Measurements from ENCODE around the gene RABGGTA. TPM values are rescaled to one million over a fixed set of nuclear protein-coding genes. Genes with fewer than 3 reads are reported as not detected.

The RABGGTA gene
- total and polyA plus RNA-seq, 9 of the 15 experiments (the other 6 are each of a cell fraction or from before 2014, with no cell fraction given) = 4.5 to 24.2 (median 15.5) TPM

- TF ChIP-seq DACH1 (IDR thresholded peaks at IDR 0.05; ENCODE audit: partially characterized antibody) = peak; percentile 6
Observed at GRCh38 chr14:24233538-24233866, 37.9 kb downstream of the RABGGTA start (continued).

DNA sequence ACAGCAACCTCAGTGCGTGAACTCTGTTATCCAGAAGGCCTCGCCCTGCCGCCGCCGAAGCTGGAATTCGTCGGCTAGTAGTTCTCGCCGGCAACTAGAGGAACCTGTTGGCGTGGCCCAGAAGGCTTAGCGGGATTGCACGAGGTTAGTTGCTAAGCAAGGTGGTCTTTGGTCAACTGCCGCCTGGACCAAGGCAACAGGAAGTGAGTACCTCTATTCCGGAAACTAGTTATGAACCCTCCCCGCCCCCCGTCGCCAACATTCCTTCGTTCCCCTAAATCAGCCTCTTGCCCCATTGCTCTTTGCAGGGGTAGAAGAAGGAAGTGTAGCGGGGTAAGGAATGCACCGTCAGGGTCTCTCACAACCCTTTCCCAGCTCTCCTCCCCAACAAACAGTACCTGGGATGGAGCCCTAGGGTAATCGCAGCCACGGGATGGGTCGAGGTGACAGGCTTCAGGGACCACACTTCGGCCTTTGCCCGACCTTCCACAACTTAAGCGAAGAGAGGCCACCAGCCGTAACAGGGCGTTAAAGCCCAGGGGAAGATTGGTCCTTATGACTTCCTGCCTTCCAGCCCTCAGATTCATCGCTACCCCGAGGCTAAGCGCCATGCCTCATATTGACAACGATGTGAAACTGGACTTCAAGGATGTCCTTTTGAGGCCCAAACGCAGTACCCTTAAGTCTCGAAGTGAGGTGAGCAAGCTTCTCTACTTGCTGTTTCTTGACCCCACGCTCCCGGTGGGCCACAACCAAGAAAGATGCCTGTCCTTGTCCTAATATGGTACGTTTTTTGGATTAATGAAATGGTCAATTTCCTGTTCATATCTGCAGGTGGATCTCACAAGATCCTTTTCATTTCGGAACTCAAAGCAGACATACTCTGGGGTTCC, 38.5 kb downstream of the RABGGTA start, which contains the start of gene GMPR2:
Gene GMPR2 (plus strand): TSS at position 285 of the 893 bp plus-strand sequence. CDS start 325 bp downstream, at position 610.
- intact Hi-C loops (cut with micrococcal nuclease) = loop anchor here (2.0 kb wide), 1 partner anchor 16 kb away; the partner anchor contains the start of gene MDP1
- peak; percentile 41 to 71 (median 54) for DNase-seq (ENCODE audit: extremely low read depth in 1 of 4, low spot score in 3 of 4)
- TF ChIP-seq POLR2A (conservative IDR thresholded peaks at IDR 0.05) = peak; percentile 64
- TF ChIP-seq DPF2 (IDR thresholded peaks at IDR 0.05) = no peak
- peak in 1 of 2 experiments; percentile 21; a peak in 1 of 4 replicates for TF ChIP-seq HDAC1 (IDR thresholded peaks at IDR 0.05)
- TF ChIP-seq MNT (conservative IDR thresholded peaks at IDR 0.05) = peak in 1 of 2 experiments; percentile 56; a peak in 2 of 4 replicates
- TF ChIP-seq POLR2B (IDR thresholded peaks at IDR 0.05; ENCODE audit: low read depth, partially characterized antibody) = peak; percentile 24
- TF ChIP-seq EGR1 (conservative IDR thresholded peaks at IDR 0.05) = no peak
- TF ChIP-seq TEAD2 (tag; IDR thresholded peaks at IDR 0.05) = 0 out of 2 replicates have a peak, but pooled peaks have one; percentile 10
- TF ChIP-seq SMARCB1 (IDR thresholded peaks at IDR 0.05; ENCODE audit: insufficient read length, low read depth) = no peak
- peak; percentile 65 for TF ChIP-seq RBFOX2 (IDR thresholded peaks at IDR 0.05; ENCODE audit: low read depth, low read length)
- peak; percentile 46 for TF ChIP-seq L3MBTL2 (IDR thresholded peaks at IDR 0.05)
- peak; percentile 64 for TF ChIP-seq NCOA1 (IDR thresholded peaks at IDR 0.05; ENCODE audit: low read depth)
- peak; percentile 47 for TF ChIP-seq KDM5B (IDR thresholded peaks at IDR 0.05; ENCODE audit: insufficient replicate concordance, low read depth, low read length)
- TF ChIP-seq, protein P1, sequence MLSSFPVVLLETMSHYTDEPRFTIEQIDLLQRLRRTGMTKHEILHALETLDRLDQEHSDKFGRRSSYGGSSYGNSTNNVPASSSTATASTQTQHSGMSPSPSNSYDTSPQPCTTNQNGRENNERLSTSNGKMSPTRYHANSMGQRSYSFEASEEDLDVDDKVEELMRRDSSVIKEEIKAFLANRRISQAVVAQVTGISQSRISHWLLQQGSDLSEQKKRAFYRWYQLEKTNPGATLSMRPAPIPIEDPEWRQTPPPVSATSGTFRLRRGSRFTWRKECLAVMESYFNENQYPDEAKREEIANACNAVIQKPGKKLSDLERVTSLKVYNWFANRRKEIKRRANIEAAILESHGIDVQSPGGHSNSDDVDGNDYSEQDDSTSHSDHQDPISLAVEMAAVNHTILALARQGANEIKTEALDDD (IDR thresholded peaks at IDR 0.05) = peak; percentile 45; the same call in 1 of the 2 replicates
- peak; percentile 68 for TF ChIP-seq EP400 (IDR thresholded peaks at IDR 0.05)
- TF ChIP-seq KAT7 (CRISPR knock-in tag; IDR thresholded peaks at IDR 0.05; ENCODE audit: borderline replicate concordance) = peak; percentile 62; the same call in 1 of the 2 replicates
- no peak for TF ChIP-seq JUN (IDR thresholded peaks at IDR 0.05; ENCODE audit: borderline replicate concordance, low read depth, low read length)
- no peak for TF ChIP-seq JUN (CRISPR knock-in tag; IDR thresholded peaks at IDR 0.05; ENCODE audit: borderline replicate concordance)
- no peak for TF ChIP-seq ZNF79 (CRISPR knock-in tag; IDR thresholded peaks at IDR 0.05; ENCODE audit: low read depth)

More for the DNA sequence above, 38.5 kb downstream of the RABGGTA start, which contains the start of gene GMPR2:
- Histone ChIP-seq H3K9ac (ENCODE audit: insufficient read depth in 1 of 2, low read depth in 2 of 2, low read length in 2 of 2) (peak within 1 kb of the TSS; percentile 72 to 94), H3K4me1 (replicated peaks in 1 of 2; ENCODE audit: control insufficient read depth in 2 of 2, insufficient read depth in 2 of 2, low read length in 2 of 2) (peaks cover 6 to 15% of the 10 kb centered on the region in 2 experiments), H3K36me3 (ENCODE audit: control insufficient read depth, insufficient read depth, low read length) (peaks cover 40% of the 10 kb centered on the region), H4K20me1 (replicated peaks; ENCODE audit: control insufficient read depth, insufficient read depth, low read length) (no peaks in the 10 kb centered on the region), H3K9me1 (ENCODE audit: control insufficient read depth, insufficient read depth, low read length) (no peaks in the 10 kb centered on the region), H3K4me3 (peak within 1 kb of the TSS; percentile 54), H3K79me2 (ENCODE audit: control insufficient read depth, insufficient read depth, low read length) (peaks cover 39% of the 10 kb centered on the region), H2AFZ (ENCODE audit: low read depth, low read length) (peak within 1 kb of the TSS; percentile 99), H3K4me2 (ENCODE audit: insufficient read depth, low read length) (peak within 1 kb of the TSS; percentile 98), H3K27ac (ENCODE audit: extremely low read depth, low read depth, low read length) (peak within 1 kb of the TSS; percentile 89), H3K27me3 (ENCODE audit: control insufficient read depth in 2 of 2, insufficient read depth in 2 of 2, low read length in 2 of 2) (no peaks in the 10 kb centered on the region), H3K9me3 (replicated peaks; ENCODE audit: control insufficient read depth, insufficient read depth, low read depth, low read length) (no peaks in the 10 kb centered on the region)
- TSS peak; percentile 63 for BruUV-seq (replicated peaks)
- ChIA-PET POLR2A (interaction anchor here (0.7 kb wide), 1 partner anchor 85 kb away, joined by 3 read pairs; no protein-coding TSS in a partner anchor), CTCF (ENCODE audit: low intra/inter-chr PET ratio) (no interaction called here)
- ATAC-seq = peak; percentile 76
- WGBS (ENCODE audit: insufficient coverage, low coverage, missing lambda C conversion rate) = 2% methylated on average over 38 of the region's 38 CpGs
- peak; percentile 86 for FAIRE-seq
- in situ Hi-C loops (cut with MboI) = no loop called here

Measured in K562 (cell line).